ENCODE data around the gene WDR20.
A peak's percentile ranks its signal among the peaks of the same experiment; 100 is the strongest.
"Not testable (repeated sequence)": the region's sequence is repeated elsewhere in the genome, so short reads cannot be mapped to it uniquely, and the experiment has no call there.

The WDR20 gene

GRCh38 chr14:102134021-102134420 lies 5.7 kb upstream of the WDR20 start:
- not testable (repeated sequence) for DNase-seq (ENCODE audit: low read depth in 2 of 2)

DNA sequence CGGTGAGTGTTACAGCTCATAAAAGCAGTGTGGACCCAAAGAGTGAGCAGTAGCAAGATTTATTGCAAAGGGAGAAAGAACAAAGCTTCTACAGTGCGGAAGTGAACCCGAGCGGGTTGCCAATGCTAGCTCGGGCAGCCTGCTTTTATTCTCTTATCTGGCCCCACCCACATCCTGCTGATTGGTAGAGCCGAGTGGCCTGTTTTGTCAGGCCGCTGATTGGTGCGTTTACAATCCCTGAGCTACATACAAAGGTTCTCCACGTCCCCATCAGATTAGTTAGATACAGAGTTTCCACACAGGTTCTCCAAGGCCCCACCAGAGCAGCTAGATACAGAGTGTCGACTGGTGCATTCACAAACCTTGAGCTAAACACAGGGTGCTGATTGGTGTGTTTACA lies 5.0 kb upstream of the WDR20 start:
- not testable (repeated sequence) for DNase-seq (ENCODE audit: low read depth in 2 of 2)

GRCh38 chr14:102135456-102135855 lies 4.2 kb upstream of the WDR20 start:
- DNase-seq (ENCODE audit: low read depth in 2 of 2) = not testable (repeated sequence)

- DNase-seq (ENCODE audit: low read depth in 2 of 2) = no peak
These were observed 1.2 kb upstream of the WDR20 start for GRCh38 chr14:102138535-102138934.

DNA sequence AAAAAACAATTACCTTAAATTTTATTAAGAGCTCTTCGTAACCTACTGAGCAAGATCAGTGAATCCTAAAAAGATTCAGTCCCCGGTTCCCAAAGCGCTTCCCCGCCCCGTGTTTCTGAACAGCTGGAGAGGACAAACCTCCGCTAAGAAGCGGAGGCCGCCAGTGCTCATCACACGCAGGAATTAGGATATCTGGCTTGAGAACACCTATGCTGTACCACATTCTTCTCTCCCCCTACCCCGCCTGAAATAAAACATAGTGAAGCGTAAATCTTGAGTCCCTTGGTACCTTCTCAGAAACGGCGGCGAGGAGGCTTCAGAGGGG lies 774 bp upstream of the WDR20 start:
- no peak for DNase-seq (ENCODE audit: low read depth in 2 of 2)

- peak; percentile 2 to 13 for DNase-seq (ENCODE audit: low read depth in 2 of 2)
These were observed 491 bp downstream of the WDR20 start for GRCh38 chr14:102140027-102140749.

DNA sequence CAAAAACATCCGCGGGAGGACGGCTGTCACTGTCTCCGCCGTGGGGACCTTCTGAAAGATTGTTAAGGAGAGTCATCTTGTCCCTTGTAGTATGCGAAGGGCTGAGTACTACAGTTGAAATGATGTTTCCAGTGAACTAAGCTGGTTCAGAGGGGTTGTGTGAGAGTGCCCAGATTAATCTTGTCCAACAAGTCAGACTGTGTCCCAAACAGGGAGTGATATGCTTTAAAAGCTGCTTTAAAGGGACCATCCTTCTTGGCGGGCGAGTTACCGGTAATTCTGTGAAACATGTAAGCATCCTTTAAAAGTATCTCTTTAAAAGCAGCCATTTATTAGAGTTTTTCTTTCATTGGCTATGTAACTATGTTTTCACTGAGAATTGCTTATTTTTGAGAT lies 1.1 kb downstream of the WDR20 start:
- DNase-seq (ENCODE audit: low read depth in 2 of 2) = no peak

DNA sequence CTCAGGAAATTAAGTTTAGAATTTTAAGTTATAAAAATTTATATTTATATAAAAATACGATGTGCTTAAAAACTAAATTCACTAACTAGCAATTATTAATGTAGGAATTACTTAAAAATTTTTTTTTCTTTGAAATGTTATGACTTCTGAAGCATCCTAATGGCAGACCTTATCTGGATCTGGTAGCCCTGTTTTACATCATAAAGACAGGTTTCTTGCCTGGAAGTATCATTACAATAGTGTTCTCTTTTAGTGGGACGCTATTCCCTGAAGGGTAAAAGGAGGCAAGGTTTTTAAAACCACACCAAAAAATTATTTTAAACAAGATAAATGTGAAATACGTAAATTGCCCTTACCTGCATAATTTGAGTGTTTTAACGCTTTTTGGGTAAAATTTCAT lies 2.1 kb downstream of the WDR20 start:
- no peak for DNase-seq (ENCODE audit: low read depth in 2 of 2)

- no peak for DNase-seq (ENCODE audit: low read depth in 2 of 2)
These were observed 5.2 kb downstream of the WDR20 start for GRCh38 chr14:102144914-102145313.

- DNase-seq (ENCODE audit: low read depth in 2 of 2) = no peak
These were observed 5.7 kb downstream of the WDR20 start for GRCh38 chr14:102145395-102145794.

DNA sequence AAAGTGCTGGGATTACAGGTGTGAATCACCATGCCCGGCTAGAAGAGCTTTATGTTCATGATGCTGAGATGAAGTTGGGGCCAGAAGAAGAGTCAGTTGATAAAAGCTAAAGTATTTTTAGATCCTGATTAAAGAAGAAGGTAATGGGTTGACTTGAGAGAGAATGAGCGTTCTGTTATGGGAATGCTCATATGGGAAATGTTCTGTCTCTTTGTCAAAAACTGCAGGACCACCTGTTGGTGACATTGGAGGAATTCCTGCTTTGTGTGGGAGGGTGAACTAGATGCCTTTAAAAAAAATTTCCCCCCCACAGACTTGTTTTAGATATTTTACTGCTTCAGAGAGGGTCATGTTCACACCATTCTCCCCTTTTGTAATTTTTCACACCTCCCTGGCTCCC lies 6.7 kb downstream of the WDR20 start:
- DNase-seq (ENCODE audit: low read depth in 2 of 2) = no peak

DNA sequence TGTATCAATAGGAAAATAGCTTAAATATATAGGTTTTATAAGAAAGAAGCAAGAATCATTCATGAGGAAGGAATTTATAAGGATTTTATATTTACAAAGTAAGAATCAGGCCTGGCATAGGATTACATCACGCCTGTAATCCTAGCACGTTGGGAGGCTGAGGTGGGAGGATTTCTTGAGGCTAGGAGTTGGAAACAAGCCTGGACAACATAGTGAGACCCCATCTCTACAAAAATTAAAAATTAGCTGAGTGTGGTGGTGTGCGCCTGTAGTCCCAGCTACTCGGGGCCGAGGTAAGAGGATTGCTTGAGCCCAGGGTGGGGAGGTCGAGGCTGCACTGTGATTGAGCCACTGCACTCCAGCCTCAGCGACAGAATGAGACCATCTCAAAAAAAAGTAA lies 10.4 kb downstream of the WDR20 start:
- DNase-seq (ENCODE audit: low read depth in 2 of 2) = no peak

- DNase-seq (ENCODE audit: low read depth in 2 of 2) = no peak
These were observed 11.0 kb downstream of the WDR20 start for GRCh38 chr14:102150744-102151143.

DNA sequence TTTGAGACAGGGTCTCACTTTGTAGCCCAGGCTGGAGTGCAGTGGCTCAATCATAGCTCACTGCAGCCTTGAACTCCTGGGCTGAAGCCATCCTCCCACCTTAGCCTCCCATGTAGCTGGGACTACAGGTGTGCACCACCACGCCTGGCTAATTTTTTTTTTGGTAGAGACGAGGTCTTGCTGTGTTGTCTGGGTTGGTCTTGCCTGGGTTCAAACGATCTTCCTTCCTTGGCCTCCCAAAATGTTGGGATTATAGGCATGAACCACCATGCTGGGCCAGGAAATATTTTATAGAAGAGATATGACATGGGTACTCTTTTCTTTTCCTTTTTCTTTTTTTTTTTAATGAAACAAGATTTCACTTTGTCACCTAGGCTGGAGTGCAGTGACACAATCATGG lies 11.7 kb downstream of the WDR20 start:
- not testable (repeated sequence) for DNase-seq (ENCODE audit: low read depth in 2 of 2)

DNA sequence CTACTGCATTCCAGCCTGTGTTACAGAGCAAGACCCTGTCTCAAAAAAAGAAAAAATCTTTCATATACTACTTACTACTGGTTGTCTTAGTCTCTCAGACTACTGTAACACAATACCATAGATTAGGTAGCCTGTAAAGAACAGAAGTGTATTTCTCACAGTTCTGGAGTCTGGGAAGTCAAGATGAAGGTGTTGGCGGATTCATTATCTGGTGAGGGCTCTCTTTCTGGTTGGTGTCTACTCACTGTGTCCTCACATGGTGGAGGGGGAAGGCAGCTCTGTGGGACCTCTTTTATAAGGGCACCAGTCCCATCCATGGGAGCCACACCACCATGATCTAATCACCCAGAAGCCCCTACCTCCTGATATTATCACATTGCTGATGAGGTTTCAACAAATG lies 14.4 kb downstream of the WDR20 start:
- DNase-seq (ENCODE audit: low read depth in 2 of 2) = no peak

GRCh38 chr14:102154821-102155549 lies 15.3 kb downstream of the WDR20 start:
- no peak for DNase-seq (ENCODE audit: low read depth in 2 of 2)

DNA sequence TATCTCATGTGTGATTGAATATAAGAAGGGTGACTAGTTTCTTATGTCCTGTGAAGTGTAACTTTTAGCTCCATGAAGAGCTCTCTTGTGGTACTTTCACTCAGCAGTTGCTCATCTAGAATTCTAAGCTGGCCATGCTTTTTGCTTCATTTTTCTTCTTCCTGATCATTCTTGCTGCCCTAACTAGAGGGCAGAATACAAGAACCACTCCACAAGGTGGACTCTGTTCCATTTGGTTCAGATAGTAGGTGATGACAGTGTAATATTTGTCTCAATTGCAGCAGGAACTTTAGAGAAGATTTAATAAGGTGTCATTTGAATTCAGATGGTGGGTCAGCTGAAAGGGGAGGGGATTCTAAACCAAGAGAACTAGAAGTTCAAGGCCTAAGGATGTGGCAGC lies 17.6 kb downstream of the WDR20 start:
- DNase-seq (ENCODE audit: low read depth in 2 of 2) = no peak

DNA sequence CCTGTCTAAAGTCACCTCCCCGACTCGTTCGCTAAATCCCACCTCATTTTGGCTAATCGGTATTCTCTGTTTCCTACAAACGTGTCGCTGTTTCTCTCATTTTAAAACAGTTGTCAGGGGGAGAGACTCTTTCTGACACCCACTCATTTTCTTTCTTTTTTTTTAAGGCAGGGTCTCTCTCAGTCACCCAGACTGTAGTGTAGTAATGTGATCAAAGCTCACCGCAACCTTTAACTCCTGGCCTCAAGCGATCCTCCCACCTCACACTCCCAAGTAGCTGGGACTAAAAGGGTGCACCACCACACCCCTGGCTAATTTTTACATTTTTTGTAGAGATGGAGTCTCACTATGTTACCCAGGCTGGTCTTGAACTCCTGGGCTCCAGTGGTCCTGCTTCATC lies 19.1 kb downstream of the WDR20 start:
- DNase-seq (ENCODE audit: low read depth in 2 of 2) = no peak

GRCh38 chr14:102159841-102160240 lies 20.1 kb downstream of the WDR20 start:
- no peak for DNase-seq (ENCODE audit: low read depth in 2 of 2)

GRCh38 chr14:102162487-102162886 lies 22.8 kb downstream of the WDR20 start:
- no peak for DNase-seq (ENCODE audit: low read depth in 2 of 2)

DNA sequence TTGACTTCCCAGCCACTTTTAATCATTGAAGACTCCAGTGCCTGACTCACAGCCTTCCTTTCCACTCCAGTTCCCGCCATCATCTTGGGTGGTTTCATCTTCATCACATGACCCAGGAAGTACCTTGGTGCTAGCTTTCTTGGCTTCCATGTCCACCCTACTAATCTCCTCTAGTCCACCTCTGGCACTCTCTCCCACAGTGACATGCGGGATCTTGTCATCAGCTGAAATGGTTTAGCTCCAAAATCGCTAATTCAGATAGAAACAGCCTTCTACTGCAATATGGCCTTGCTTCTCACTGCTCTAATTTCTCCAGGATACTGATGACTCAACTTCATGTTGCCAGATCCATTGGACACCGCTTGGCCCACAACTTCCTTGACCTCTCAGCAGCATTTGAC lies 24.5 kb downstream of the WDR20 start:
- DNase-seq (ENCODE audit: low read depth in 2 of 2) = no peak

- no peak for DNase-seq (ENCODE audit: low read depth in 2 of 2)
These were observed 25.3 kb downstream of the WDR20 start for GRCh38 chr14:102164965-102165364.

DNA sequence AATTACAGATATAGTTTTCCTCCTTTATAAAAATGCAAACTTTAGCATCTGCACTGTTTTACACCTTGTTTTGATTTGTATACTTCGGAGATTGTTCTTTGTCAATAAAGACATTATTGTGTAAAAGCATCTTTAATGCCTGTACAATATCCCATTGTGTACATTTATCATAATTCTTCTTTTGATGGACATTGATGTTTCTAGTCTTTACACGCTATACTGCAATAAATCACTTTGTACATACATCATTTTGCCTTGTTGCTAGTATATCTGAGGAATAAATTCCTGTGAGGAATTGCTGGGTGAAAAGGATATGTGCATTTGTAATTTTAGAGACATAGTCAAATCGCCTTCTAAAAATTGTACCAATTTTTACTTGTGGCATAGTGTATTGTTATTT lies 30.4 kb downstream of the WDR20 start:
- no peak for DNase-seq (ENCODE audit: low read depth in 2 of 2)
